HG02759 (cell line): Measurements from ENCODE around the gene TET1.
"Not testable (repeated sequence)": the region's sequence is repeated elsewhere in the genome, so short reads cannot be mapped to it uniquely, and the experiment has no call there.

Experiments used
- ATAC-seq: cut with Tn5 transposase; IDR thresholded peaks from one replicate; pipeline ENCODE4 v1.9.1; 2021; ENCODE audit warnings: mild to moderate bottlenecking, moderate library complexity; ENCODE audit not compliant: unreplicated experiment

TET1 gene

GRCh38 chr10:68606918-68607317, 46.8 kb downstream of the TET1 start:
- no peak for ATAC-seq

- not testable (repeated sequence) for ATAC-seq
These were observed 49.9 kb downstream of the TET1 start for GRCh38 chr10:68610023-68610422.

- no peak for ATAC-seq
These were observed 51.1 kb downstream of the TET1 start for GRCh38 chr10:68611227-68611626.

DNA sequence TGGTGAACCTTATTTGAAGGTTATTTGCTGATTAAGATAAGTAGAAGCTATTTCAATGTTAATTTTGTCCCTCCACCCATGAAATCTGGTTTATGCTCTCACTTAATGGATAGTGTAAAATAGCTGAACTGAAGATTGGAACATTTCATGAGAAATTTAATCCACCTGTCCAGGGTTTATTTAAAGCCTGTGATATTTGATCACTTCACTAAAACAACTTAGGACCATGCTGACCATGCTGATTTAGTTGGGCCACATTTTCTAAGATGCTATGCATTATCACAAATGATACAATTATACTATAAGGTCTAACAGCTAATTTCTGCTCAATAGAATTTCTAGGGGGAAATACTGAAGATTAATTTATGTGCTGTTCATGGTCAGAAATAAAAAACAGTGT, 53.8 kb downstream of the TET1 start:
- not testable (repeated sequence) for ATAC-seq

- ATAC-seq = not testable (repeated sequence)
These were observed 57.6 kb downstream of the TET1 start for GRCh38 chr10:68617691-68618090.

DNA sequence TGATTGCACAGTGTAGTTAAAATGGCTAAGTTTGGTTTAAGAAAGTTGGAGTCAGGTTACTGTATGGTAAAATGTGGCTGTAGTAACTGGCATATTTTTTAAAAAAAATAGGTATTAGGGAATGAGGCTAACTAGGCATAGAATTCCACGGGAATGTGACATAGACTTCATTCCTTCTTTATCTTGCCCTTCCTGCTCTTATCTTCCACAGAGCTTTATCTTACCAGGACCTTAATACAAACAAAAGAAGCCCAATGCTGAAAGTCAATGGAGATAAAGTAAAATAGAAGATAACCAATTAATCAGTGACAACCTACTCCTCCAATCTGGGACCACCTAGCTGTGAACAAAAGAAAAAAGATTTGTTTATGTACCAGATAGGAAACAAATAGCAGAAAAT, 58.1 kb downstream of the TET1 start:
- no peak for ATAC-seq

DNA sequence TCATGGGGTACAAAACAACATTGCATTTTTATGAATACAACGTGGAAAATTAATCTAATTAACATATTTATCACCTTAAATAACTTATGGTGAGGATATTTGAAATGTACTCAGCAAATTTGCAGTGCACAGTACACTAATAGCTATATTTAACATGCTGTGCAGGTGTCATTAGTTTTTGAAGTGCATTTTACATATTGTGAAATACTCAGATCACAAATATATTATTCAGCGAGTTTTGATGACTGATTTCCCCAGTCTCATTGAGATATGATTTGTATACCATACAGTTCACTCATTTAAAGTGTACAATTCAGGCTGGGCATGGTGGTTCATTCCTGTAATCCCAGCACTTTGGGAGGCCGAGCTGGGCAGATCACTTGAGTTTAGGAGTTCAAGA, 59.5 kb downstream of the TET1 start:
- ATAC-seq = no peak

GRCh38 chr10:68625316-68625921, 65.3 kb downstream of the TET1 start:
- ATAC-seq = no peak

DNA sequence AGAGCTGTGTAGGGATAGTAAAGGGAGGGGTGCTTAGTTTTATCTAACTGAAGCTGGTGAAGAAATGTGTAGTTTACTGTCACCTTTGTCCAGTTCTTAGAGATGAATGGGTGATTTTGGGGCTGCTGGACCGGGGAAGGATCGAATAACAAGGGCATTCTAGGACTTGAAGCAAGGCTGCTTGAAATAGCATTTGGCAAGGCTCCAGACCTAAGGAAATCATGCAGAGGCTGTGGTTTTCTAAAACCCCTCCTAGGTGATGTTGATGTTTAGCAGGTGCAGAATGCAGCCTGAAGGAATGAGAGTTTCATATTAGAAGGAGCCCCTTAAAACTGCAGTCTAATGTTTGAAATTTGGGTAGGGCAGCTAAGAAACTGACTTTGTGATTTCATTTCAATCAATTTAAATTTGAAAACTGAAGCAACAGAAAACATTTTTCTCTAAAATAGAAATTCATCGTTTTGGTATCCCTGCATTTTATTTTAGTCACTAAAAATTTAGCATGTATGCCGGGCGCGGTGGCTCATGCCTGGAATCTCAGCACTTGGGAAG, 68.5 kb downstream of the TET1 start:
- ATAC-seq = no peak

- ATAC-seq = not testable (repeated sequence)
These were observed 72.1 kb downstream of the TET1 start for GRCh38 chr10:68632271-68632560.

DNA sequence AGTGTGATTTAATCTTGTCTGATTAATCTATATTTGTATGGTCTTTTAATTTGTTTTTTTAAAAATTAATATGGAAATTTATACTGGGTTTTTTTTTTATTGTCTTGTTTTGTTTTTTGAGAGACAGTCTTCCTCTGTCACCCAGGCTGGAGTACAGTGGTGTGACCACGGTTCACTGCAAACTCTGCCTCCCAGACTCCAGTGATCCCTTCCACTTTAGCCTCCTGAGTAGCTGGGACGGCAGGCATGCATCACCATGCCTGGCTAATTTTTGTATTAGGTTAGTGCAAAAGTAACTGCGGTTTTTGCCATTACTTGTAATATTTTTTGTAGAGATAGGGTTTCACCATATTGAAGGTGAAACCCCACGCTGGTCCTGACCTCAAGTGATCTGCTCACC, 73.1 kb downstream of the TET1 start:
- no peak for ATAC-seq

DNA sequence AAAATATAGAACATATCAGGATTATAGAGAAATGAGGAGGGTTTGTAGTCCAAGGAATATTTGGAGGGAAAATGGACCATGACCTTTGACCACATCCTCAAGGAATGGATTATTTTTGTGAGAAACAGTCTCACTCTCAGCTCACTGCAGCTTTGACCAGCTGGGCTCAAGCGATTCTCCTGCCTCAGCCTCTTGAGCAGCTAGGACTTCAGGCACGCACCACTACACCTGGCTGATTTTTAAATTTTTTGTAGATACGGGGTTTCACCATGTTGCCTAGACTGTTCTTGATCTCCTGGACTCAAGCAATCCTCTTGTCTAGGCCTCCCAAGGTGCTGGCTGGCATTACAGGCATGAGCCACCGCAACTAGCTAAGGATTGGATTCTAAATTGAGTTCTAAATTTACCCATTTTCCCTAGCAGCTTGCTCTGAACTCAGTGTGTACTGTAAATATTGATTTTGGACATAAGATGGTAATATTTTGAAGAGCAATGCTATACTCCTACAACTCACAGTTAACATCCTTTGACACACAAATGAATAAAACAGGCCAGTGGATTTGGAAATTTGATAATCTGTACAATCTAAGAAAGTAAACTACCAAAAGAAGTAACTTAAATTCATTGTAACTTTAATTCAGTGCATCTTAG, 73.8 kb downstream of the TET1 start:
- no peak for ATAC-seq

DNA sequence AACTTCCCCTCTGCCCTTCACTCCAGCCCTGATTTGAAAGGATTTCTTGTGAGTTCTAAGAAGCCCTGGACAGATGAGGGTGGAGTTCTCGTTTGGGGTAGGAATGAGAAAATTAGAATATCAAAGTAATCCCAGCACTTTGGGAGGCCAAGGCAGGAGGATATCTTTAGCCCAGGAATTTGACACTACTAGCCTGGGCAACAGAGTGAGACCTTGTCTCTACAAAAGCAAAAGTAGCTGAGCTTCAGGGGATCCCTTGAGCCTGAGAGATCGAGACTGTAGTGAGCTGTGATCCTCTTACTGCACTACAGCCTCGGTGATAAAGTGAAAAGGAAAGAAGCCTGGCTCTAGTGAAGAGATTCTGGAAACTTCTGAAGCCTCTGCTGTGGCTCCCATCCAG, 76.2 kb downstream of the TET1 start:
- no peak for ATAC-seq

- ATAC-seq = not testable (repeated sequence)
These were observed 83.4 kb downstream of the TET1 start for GRCh38 chr10:68643550-68643949.

DNA sequence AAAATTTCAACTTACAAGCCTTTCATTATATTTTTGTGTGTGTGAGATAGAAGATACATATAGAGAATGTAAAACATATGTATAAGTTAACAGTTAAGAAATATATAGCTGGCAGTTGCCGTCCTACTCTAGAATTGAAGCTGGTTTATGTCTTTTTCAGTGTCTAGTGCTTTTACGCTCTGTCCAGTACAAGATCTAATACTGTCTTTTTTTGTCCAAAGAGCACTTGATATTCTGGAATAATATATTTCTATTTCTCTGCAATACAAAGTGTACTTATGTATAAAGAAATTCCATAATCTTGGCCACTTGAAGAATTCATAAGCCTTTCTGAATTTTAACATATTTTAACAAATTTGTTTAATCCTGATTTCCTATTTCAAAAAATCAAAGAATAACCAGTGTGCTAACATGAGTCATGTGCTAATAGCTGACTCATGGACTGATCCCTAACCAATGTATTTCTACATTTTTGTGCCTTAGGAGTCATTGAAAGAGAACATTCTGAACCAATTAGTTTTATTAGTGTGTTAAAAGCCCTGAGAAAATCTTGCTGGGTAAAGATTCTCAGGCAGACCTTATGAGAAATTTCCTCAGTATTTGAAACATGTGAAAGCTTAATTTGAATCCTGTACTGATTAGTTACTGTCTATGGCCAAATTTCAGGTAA, 87.7 kb downstream of the TET1 start:
- ATAC-seq = no peak

DNA sequence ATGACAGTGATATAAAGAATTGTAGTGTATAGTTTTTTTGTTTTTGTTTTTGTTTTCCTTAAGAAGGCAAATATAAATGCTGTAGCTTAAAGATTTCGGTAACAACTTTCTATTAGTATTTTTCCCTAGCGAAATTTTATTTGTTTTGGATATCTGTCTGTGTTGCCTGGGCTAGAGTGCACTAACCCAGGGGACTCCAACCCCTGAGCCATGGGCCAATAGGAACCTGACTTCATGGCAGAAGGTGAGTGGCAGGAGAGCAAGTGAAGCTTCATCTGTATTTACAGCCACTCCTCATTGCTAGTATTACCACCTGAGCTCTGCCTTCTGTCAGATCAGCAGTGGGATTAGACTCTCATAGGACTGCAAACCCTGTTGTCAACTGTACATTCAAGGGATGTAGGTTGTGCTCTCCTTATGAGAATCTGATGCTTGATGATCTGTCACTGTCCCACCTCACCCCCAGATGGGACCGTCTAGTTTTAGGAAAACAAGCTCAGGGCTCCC, 95.5 kb downstream of the TET1 start:
- no peak for ATAC-seq

GRCh38 chr10:68665841-68666240, 105.7 kb downstream of the TET1 start:
- no peak for ATAC-seq

DNA sequence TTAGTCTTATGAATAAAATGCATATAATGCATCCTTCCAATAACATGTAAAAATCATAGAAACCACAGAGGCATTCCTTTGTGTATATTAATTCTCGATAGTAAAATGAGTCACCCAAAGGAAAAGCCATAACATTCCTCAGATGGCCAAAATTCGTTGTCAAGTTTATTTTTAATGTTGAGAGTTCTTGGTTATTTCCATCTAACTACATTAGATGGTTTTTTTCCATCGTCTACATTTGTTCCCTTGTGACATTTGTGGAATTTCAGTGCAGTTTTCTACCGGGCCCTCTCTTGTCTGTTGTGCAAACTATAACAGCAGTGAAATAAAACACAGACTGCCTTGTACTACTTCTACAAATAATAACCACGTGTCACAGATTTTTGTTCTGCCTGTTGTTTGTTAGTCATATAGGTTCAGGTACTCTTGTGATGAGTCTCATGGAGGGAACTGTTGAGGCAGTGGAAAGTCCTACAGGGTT, 106.2 kb downstream of the TET1 start:
- ATAC-seq = no peak

- ATAC-seq = no peak
These were observed 108.1 kb downstream of the TET1 start for GRCh38 chr10:68668231-68668630.

DNA sequence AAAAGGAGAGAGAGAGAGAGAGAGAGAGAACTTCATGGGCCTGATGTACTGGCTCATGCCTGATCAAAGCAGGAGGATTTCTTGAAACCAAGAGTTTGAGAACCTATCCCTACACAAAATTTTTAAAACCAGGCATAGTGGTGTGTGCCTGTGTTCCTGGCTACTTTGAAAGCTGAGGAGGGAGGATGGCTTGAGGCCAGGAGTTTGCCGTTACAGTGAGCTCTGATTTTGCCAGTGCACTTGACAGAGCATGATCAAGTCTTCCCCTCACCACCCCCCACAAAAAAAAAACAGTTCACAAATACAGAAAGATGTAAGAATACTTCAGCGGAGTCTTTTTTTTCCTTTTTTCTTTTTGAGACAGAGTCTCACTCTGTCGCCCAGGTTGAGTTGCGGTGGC, 108.8 kb downstream of the TET1 start:
- no peak for ATAC-seq

DNA sequence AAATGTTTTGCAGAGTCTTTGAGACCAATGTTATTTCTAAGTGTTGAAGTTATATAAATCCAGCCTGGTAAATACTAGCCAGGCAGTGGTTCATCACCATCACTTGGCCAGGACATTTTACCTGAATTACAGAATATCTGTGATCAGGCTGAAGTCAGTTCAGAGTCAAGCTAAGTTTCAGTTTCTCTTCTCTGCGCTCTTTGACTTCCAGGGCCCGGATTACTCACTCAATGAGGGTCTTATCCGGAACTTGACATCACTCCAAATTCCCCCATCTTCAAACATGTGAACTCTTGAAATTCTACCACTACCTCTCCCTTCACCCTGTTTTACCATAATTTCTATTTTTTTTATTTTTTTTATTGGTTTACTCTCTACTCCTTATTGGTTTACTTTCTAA, 124.3 kb downstream of the TET1 start:
- no peak for ATAC-seq

- no peak for ATAC-seq
These were observed 135.9 kb downstream of the TET1 start for GRCh38 chr10:68696018-68696417.
